ENCODE measurements around the gene PLEKHB1.
"Not testable (repeated sequence)": the region's sequence is repeated elsewhere in the genome, so short reads cannot be mapped to it uniquely, and the experiment has no call there.

The PLEKHB1 gene

DNA sequence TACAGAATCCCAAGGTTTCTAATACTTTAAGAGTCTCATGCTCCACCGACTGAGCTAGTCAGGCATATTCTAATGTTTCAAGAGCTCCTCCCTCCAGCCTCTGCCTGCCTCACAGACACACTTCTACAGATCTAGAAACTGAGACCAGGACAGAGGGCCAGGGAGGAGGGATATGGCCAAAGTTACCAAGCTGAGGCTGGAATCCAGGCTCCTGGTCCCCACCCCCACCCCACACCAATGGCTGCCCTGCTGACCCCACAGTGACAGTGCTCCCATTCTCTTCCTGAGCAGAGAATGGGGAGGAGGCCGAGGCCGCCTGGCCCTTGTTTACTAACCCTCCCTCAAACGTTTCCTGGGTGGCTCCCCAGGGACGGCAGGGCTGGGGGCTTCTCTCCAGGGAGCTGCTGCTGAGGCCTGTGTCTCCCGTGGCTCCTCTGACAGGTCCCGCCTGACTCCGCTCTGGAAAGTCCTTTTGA, 2.2 kb downstream of the PLEKHB1 start:
- no peak for DNase-seq

GRCh38 chr11:73649206-73649605, 2.8 kb downstream of the PLEKHB1 start:
- DNase-seq: no peak

DNA sequence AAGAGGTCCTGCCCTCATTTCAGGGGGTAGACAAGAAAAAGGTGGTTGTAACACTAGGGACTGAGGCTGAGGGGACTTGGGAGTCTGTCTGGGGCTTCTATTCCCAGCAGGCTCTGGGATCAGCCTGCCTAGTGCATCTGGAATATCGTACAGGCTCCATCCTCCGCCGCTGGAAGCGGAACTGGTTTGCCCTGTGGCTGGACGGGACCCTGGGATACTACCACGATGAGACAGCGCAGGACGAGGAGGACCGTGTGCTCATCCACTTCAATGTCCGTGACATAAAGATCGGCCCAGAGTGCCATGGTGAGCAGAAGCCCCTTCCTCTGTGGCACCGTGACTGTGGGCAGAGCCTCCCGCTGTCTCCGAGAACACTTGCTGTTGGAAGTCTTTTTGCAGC, 4.0 kb downstream of the PLEKHB1 start:
- DNase-seq: no peak

DNA sequence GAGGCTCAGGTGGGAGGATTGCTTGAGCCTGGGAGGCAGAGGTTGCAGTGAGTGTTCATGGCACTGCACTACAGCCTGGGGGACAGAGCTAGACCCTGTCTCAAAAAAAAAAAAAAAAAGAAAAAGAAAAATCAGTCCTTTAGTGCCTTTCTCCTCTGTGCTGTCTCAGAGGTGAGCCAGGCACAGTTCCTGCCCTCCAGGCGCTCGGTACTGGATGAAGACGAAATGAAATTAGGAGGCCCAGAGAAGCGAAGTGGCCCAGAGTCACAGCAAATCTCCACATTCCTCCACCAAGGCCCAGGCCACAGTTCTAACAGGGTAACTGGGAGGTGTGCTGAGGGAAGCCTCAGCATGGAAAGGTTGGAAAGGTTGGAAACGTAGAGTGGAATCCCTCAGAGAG, 4.9 kb downstream of the PLEKHB1 start:
- DNase-seq: no peak

GRCh38 chr11:73651661-73652045, 5.3 kb downstream of the PLEKHB1 start:
- no peak for DNase-seq

- no peak for DNase-seq
Measured at GRCh38 chr11:73652046-73652730, 5.8 kb downstream of the PLEKHB1 start.

- no peak for DNase-seq
Measured at GRCh38 chr11:73652856-73653559, 6.6 kb downstream of the PLEKHB1 start.

DNA sequence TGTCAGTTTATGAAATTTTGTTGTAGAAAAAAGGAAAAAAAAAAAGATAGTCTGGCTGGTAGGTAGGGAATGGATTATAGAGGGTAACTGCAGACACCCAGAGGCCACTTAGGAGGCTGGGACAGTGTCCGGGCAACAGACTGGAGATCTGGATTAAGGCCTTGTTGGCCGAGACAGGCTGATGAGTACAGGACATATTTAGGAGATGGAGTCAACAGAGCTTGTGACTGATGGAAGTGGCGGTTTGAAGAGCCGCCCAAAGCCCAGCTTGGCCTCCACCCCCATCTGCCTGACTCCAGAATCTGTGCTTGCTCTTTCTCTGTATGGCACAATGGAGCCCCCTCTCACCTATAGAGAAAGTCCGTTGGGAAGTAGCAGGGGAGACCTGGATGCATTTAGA, 7.6 kb downstream of the PLEKHB1 start:
- no peak for DNase-seq

DNA sequence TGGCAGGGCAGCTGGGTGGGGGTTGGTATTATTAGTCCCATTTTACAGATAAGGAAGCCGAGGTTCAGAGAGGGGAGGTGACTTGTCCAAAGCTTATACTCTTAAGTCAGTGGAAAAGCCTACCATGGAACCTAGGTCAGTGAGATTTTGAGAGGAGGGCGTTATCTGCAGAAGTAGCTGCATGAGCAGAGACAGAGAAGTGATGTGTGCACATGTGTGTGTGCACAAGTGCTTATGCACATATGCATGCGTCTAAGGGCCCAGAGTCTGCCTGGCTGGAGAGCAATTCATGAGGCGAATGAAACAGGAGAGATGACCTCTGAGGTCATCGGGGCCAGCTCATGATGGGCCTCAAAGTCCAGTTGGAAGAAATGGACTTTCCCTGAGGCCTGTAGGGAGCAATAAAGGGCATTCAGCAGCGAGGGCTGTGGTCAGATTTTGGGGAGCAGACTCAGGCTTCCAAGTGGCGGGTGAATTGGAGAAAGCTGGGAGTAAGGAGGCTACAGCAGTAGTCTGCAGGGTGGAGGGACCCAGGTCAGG, 8.2 kb downstream of the PLEKHB1 start:
- no peak for DNase-seq

GRCh38 chr11:73655686-73656085, 9.3 kb downstream of the PLEKHB1 start:
- no peak for DNase-seq

DNA sequence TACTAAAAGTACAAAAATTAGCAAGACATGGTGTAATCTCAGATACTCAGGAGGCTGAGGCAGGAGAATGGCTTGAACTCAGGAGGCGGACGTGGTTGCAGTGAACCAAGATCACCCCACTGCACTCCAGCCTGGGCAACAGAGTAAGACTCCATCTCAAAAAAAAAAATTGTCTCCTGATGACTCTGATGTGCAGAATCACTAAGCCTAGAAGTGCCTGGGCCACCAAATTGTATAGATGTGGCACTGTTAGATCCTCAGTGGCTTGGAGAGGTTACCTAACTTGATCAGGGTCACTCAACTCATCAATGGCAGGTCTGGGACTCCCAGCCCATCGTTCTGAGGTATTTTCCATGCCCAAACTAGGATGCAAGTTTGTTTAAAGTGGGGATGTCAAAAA, 10.6 kb downstream of the PLEKHB1 start:
- no peak for DNase-seq

DNA sequence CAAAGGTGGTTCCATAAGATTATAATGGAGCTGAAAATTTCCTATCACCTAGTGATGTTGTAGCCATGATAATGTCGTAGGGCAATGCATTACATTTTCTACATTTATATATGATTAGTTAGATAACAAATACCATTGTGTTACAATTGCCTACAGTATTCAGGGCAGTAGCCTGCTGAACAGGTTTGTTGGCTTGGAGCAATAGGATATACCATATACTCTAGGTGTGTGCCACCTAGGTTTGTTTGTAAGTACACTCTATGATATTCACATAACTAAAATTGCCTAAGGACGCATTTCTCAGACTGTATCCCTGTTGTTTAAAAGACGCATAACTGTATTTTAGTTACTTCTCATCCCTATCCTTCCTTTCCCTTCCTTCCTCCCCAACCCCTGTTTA, 13.6 kb downstream of the PLEKHB1 start:
- no peak for DNase-seq

DNA sequence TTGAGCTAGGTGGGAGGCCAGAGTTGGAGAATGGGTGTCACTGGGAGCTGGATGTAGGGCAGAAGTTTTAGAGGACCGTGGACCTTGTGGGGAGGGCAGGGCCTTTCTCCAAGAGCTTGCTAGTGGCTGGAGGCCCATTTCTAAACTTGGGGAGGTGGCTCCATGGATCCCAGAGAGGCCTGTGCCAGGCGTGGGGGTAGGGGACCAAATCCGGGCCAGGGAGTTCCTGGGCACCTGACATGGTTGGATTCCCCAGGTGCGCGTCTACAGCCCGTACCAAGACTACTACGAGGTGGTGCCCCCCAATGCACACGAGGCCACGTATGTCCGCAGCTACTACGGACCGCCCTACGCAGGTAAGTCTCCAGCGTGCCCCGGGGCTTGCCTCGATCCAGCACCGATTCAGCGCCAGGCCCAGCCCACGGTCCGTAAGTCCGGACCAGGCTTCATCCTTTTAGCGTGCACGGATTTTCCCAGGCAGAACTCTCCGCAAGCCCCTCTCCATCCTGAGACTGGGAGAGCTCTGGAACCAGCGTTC, 14.2 kb downstream of the PLEKHB1 start:
- no peak for DNase-seq

GRCh38 chr11:73661035-73661628, 14.8 kb downstream of the PLEKHB1 start:
- peak; percentile 86 for DNase-seq

DNA sequence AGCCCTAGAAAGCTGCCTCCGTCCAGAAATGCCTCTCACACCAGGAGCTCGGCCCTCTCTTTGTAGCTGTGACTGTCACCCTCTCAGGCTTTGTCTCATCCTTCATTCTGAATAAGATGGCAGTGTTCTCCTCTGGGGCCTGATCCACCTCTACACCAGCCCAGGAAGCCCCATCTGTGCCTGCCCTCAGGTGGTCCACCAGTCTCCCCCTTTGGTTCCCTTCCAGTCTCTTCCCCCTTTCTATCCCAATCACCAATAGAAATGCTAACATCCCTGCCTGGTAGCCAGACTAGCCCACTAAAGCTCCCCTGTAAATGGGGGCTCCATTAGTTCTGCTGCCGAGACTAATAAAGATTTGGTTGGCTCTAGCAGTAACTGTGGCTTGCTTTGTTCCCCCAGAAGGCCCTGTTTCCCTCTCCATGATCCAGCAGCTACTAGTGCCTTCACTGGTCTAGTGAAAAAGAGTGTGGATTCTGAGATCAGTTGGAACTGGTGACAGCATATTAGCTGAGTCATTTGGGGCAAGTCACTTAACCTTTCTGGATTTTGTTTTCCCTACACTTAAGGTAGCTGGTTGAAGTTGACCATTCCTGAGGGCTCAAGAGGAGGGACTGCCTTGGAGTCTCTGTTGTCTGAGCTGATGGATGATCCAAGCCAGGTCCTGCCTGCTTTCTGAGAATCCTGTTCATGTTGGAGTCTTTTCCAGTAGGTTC, 16.2 kb downstream of the PLEKHB1 start:
- no peak for DNase-seq

- DNase-seq: no peak
Measured at GRCh38 chr11:73663604-73664495, 17.5 kb downstream of the PLEKHB1 start.

DNA sequence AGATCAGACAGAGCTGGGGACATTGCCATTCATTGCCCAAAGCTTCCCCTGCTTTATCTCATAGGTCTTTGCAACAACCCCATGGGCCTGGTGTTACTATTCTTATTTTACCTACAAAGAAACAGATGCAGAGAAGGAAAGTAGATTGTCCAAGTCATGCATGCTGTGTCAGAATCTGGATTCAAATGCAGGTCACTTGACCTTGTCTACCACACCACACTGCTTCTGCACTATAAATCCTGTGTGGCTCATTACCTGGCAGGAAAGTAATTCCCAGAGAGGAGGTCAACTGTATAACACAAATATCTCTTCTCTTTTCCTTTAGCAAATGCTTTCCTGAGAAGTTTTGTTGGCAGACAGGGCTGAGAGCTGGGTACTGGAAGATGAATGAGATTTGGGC, 18.5 kb downstream of the PLEKHB1 start:
- no peak for DNase-seq

- no peak for DNase-seq
Measured at GRCh38 chr11:73667891-73668290, 21.5 kb downstream of the PLEKHB1 start.

DNA sequence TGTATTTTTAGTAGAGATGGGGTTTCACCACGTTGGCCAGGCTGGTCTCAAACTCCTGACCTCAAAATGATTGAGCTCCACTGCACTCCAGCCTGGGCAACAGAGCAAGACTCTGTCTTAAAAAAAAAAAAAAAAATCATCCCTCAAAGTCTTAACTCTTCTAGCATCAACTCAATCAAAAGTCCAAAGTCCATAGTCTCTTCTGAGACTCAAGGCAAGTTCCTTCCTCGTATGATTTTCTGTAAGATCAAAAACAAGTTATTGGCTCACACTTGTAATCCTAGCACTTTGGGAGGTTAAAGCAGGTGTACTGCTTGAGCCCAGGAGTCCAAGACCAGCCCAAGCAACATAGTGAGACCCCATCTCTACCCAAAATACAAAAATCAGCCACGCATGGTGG, 24.4 kb downstream of the PLEKHB1 start:
- DNase-seq: no peak

GRCh38 chr11:73671701-73672100, 25.3 kb downstream of the PLEKHB1 start:
- DNase-seq: no peak

DNA sequence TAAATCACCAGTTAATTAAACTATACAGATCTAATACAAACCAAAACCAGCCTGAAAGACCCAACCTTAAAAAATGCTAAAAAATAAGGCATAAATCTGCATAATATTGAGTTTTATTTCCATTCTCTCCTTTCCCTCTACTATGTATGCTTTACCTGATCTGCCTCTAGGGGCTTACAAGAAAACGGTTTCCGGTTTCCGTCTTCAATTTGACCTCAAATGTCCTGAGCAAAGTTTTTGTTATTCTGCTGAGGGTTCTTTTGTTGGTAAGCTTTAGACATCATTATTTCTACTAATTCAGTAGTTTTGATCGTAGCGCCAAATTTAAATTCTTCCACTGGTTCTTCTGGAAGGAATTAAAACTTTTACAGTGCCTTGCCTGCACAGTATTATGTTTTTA, 30.2 kb downstream of the PLEKHB1 start:
- DNase-seq: not testable (repeated sequence)

DNA sequence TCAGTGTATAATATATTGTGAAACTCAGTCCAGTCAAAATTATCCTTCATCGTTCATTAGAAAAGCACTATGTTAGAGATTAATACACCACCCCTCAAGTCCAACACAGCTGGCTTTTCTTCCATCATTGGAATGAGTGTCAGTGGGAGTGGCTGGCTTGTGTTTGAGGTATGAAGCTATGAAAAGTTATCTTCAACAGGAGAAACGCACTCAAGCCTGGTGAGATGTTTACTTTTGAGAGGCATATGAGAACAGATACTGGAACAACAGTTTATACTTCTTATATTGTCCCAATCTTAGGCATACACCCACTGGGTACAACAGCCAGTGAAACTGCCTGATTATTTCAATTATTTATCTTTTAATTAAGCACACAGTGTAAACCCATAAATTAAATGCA, 34.3 kb downstream of the PLEKHB1 start:
- DNase-seq: no peak

Measured in CD4-positive, alpha-beta T cell treated with Interleukin-10 for 1 hour (primary cell).